ENCODE measurements around the gene MRPL47. TPM values are rescaled to one million over a fixed set of nuclear protein-coding genes. Genes with fewer than 3 reads are reported as not detected.
A peak's percentile ranks its signal among the peaks of the same experiment; 100 is the strongest.

MRPL47 gene
- total RNA-seq, 1 donor from 2014 or later: 47.9 TPM

GRCh38 chr3:179603831-179604230 is 607 bp downstream of the MRPL47 start:
- no peak for TF ChIP-seq CTCF (conservative IDR thresholded peaks at IDR 0.05)
- no peak for DNase-seq (ENCODE audit: extremely low spot score, unreplicated experiment)
- Mint-ChIP-seq H3K4me1 (ENCODE audit: unreplicated experiment) (peaks cover 16% of the 10 kb centered on the region), H3K27me3 (no peaks in the 10 kb centered on the region), H3K4me3 (peak overlapping the region; percentile 99), H3K27ac (peak overlapping the region; percentile 99), H3K36me3 (peaks cover 4% of the 10 kb centered on the region), H3K9me3 (no peaks in the 10 kb centered on the region)

GRCh38 chr3:179603321-179603720 is 1.1 kb downstream of the MRPL47 start:
- H3K9me3 Mint-ChIP-seq: no peaks in the 10 kb centered on the region
- peak overlapping the region; percentile 68 for H3K27ac Mint-ChIP-seq
- peaks cover 16% of the 10 kb centered on the region for H3K4me1 Mint-ChIP-seq (ENCODE audit: unreplicated experiment)
- no peak for DNase-seq (ENCODE audit: extremely low spot score, unreplicated experiment)
- TF ChIP-seq CTCF (conservative IDR thresholded peaks at IDR 0.05): no peak
- H3K36me3 Mint-ChIP-seq: peaks cover 4% of the 10 kb centered on the region
- H3K4me3 Mint-ChIP-seq: peak overlapping the region; percentile 99
- H3K27me3 Mint-ChIP-seq: no peaks in the 10 kb centered on the region

GRCh38 chr3:179599531-179599930 is 4.9 kb downstream of the MRPL47 start:
- no peak overlapping the region for H3K27ac Mint-ChIP-seq
- no peaks in the 10 kb centered on the region for H3K27me3 Mint-ChIP-seq
- TF ChIP-seq CTCF (conservative IDR thresholded peaks at IDR 0.05): no peak
- H3K9me3 Mint-ChIP-seq: no peaks in the 10 kb centered on the region
- H3K4me3 Mint-ChIP-seq: no peak overlapping the region
- no peak for DNase-seq (ENCODE audit: extremely low spot score, unreplicated experiment)
- H3K36me3 Mint-ChIP-seq: peaks cover 7% of the 10 kb centered on the region
- H3K4me1 Mint-ChIP-seq (ENCODE audit: unreplicated experiment): peaks cover under 1% of the 10 kb centered on the region

- no peak overlapping the region for H3K4me3 Mint-ChIP-seq
- H3K9me3 Mint-ChIP-seq: no peaks in the 10 kb centered on the region
- no peaks in the 10 kb centered on the region for H3K4me1 Mint-ChIP-seq (ENCODE audit: unreplicated experiment)
- no peaks in the 10 kb centered on the region for H3K27me3 Mint-ChIP-seq
- no peak overlapping the region for H3K27ac Mint-ChIP-seq
- DNase-seq (ENCODE audit: extremely low spot score, unreplicated experiment): no peak
- H3K36me3 Mint-ChIP-seq: no peaks in the 10 kb centered on the region
- no peak for TF ChIP-seq CTCF (conservative IDR thresholded peaks at IDR 0.05)
Observed at GRCh38 chr3:179591313-179591712, 13.1 kb downstream of the MRPL47 start.

GRCh38 chr3:179590669-179591068 is 13.8 kb downstream of the MRPL47 start:
- Mint-ChIP-seq H3K27ac (no peak overlapping the region), H3K36me3 (no peaks in the 10 kb centered on the region), H3K9me3 (no peaks in the 10 kb centered on the region), H3K4me1 (ENCODE audit: unreplicated experiment) (no peaks in the 10 kb centered on the region), H3K4me3 (no peak overlapping the region), H3K27me3 (no peaks in the 10 kb centered on the region)
- TF ChIP-seq CTCF (conservative IDR thresholded peaks at IDR 0.05): no peak
- DNase-seq (ENCODE audit: extremely low spot score, unreplicated experiment): no peak

- no peaks in the 10 kb centered on the region for H3K4me1 Mint-ChIP-seq (ENCODE audit: unreplicated experiment)
- no peak overlapping the region for H3K27ac Mint-ChIP-seq
- H3K36me3 Mint-ChIP-seq: no peaks in the 10 kb centered on the region
- H3K9me3 Mint-ChIP-seq: no peaks in the 10 kb centered on the region
- DNase-seq (ENCODE audit: extremely low spot score, unreplicated experiment): no peak
- no peak for TF ChIP-seq CTCF (conservative IDR thresholded peaks at IDR 0.05)
- no peaks in the 10 kb centered on the region for H3K27me3 Mint-ChIP-seq
- no peak overlapping the region for H3K4me3 Mint-ChIP-seq
Observed at GRCh38 chr3:179589143-179589542, 15.3 kb downstream of the MRPL47 start.

Measured in type B pancreatic cell (in vitro differentiated cells).